Middle frontal gyrus (tissue), 1 donor: ENCODE measurements around the gene S100A14.
"Not testable (repeated sequence)": the region's sequence is repeated elsewhere in the genome, so short reads cannot be mapped to it uniquely, and the experiment has no call there.

Source experiments
- DNase-seq: peaks from one replicate; pipeline ENCODE4 v3.0.0-alpha.2; 2015; ENCODE audit warnings: low spot score; ENCODE audit errors: extremely low spot score

S100A14 gene

GRCh38 chr1:153616144-153616916 is at the start of gene S100A14:
Gene S100A14, minus strand, starts transcription at chr1:153616325. Its CDS starts 467 bp downstream, at chr1:153615858.
- DNase-seq, result no peak

- no peak for DNase-seq
Measured at GRCh38 chr1:153663211-153663610, 47.1 kb upstream of the S100A14 start.

- no peak for DNase-seq
Measured at GRCh38 chr1:153662269-153662668, 46.1 kb upstream of the S100A14 start.

- no peak for DNase-seq
Measured at GRCh38 chr1:153661111-153661708, 45.1 kb upstream of the S100A14 start.

GRCh38 chr1:153659656-153660055 is 43.5 kb upstream of the S100A14 start:
- no peak for DNase-seq

- no peak for DNase-seq
Measured at GRCh38 chr1:153659175-153659534, 43.0 kb upstream of the S100A14 start.

GRCh38 chr1:153658400-153659174 is 42.5 kb upstream of the S100A14 start, which contains the start of gene SNAPIN:
Gene SNAPIN, plus strand, starts transcription at chr1:153658703. Its CDS starts 41 bp downstream, at chr1:153658744.
- peak; percentile 83 for DNase-seq

GRCh38 chr1:153655333-153655732 is 39.2 kb upstream of the S100A14 start:
- DNase-seq, result no peak

- no peak for DNase-seq
Measured at GRCh38 chr1:153652805-153653500, 36.8 kb upstream of the S100A14 start.

- DNase-seq, result no peak
Measured at GRCh38 chr1:153651771-153652170, 35.6 kb upstream of the S100A14 start.

GRCh38 chr1:153649863-153650235 is 33.7 kb upstream of the S100A14 start:
- peak; percentile 67 for DNase-seq

- no peak for DNase-seq
Measured at GRCh38 chr1:153649137-153649862, 33.2 kb upstream of the S100A14 start.

GRCh38 chr1:153648000-153648643 is 32.0 kb upstream of the S100A14 start:
- no peak for DNase-seq

GRCh38 chr1:153647346-153647714 is 31.2 kb upstream of the S100A14 start:
- DNase-seq, result no peak

GRCh38 chr1:153646672-153647345 is 30.7 kb upstream of the S100A14 start:
- no peak for DNase-seq

- no peak for DNase-seq
Measured at GRCh38 chr1:153643816-153644215, 27.7 kb upstream of the S100A14 start.

GRCh38 chr1:153643100-153643499 is 27.0 kb upstream of the S100A14 start:
- DNase-seq, result no peak

GRCh38 chr1:153642161-153642560 is 26.0 kb upstream of the S100A14 start:
- no peak for DNase-seq

GRCh38 chr1:153640861-153641260 is 24.7 kb upstream of the S100A14 start:
- DNase-seq, result no peak

GRCh38 chr1:153640213-153640612 is 24.1 kb upstream of the S100A14 start:
- not testable (repeated sequence) for DNase-seq
